ENCODE measurements around the gene ARPC5L. TPM values are rescaled to one million over a fixed set of nuclear protein-coding genes. Genes with fewer than 3 reads are reported as not detected.
A peak's percentile ranks its signal among the peaks of the same experiment; 100 is the strongest.

Gene ARPC5L
- total and polyA plus RNA-seq, 9 of the 15 experiments (the other 6 are each of a cell fraction or from before 2014, with no cell fraction given) = 25.4 to 113 (median 63.8) TPM

GRCh38 chr9:124899845-124900244, 37.9 kb downstream of the ARPC5L start (continued):
- TF ChIP-seq PKNOX1 (IDR thresholded peaks at IDR 0.05) (peak; percentile 16; the same call in 1 of the 2 replicates), ZNF354B (CRISPR knock-in tag; IDR thresholded peaks at IDR 0.05) (no peak), ZC3H4 (CRISPR knock-in tag; IDR thresholded peaks at IDR 0.05; ENCODE audit: borderline replicate concordance) (no peak), HOXB6 (CRISPR knock-in tag; IDR thresholded peaks at IDR 0.05; ENCODE audit: borderline replicate concordance) (no peak), CEBPG (CRISPR knock-in tag; IDR thresholded peaks at IDR 0.05) (no peak), CEBPG (tag; conservative IDR thresholded peaks at IDR 0.05 in 1 of 2, IDR thresholded peaks at IDR 0.05 in 1 of 2) (no peak), ATF7 (IDR thresholded peaks at IDR 0.05) (peak; percentile 44; the same call in 1 of the 2 replicates), TSC22D4 (tag; IDR thresholded peaks at IDR 0.05) (no peak), ZNF165 (CRISPR knock-in tag; IDR thresholded peaks at IDR 0.05; ENCODE audit: borderline replicate concordance) (no peak), BHLHE40 (IDR thresholded peaks at IDR 0.05; ENCODE audit: low read length) (peak; percentile 96), DMBX1 (CRISPR knock-in tag; IDR thresholded peaks at IDR 0.05; ENCODE audit: borderline replicate concordance) (peak; percentile 57; the same call in 1 of the 2 replicates), RHOXF2B (CRISPR knock-in tag; conservative IDR thresholded peaks at IDR 0.05) (no peak), ZKSCAN1 (IDR thresholded peaks at IDR 0.05; ENCODE audit: low read depth, low read length) (no peak), E2F3 (CRISPR knock-in tag; IDR thresholded peaks at IDR 0.05) (no peak), MEIS2 (IDR thresholded peaks at IDR 0.05; ENCODE audit: partially characterized antibody) (peak; percentile 86), MNT (conservative IDR thresholded peaks at IDR 0.05) (peak; percentile 80 to 91), HIVEP1 (CRISPR knock-in tag; IDR thresholded peaks at IDR 0.05) (no peak), TEAD4 (IDR thresholded peaks at IDR 0.05; ENCODE audit: low read length) (peak; percentile 16; the same call in 1 of the 2 replicates), TEAD4 (CRISPR knock-in tag; IDR thresholded peaks at IDR 0.05; ENCODE audit: borderline replicate concordance) (no peak), ZNF668 (CRISPR knock-in tag; IDR thresholded peaks at IDR 0.05) (no peak), ZNF263 (CRISPR knock-in tag; IDR thresholded peaks at IDR 0.05; ENCODE audit: borderline replicate concordance) (peak; percentile 38; the same call in 1 of the 2 replicates), CTCF (IDR thresholded peaks at IDR 0.05 in 2 of 3, conservative IDR thresholded peaks at IDR 0.05 in 1 of 3; ENCODE audit: insufficient read depth in 2 of 3, low read depth in 1 of 3, low read length in 3 of 3) (no peak), ZNF511 (CRISPR knock-in tag; IDR thresholded peaks at IDR 0.05) (0 out of 2 replicates have a peak, but pooled peaks have one; percentile 47), MAX (CRISPR knock-in tag; IDR thresholded peaks at IDR 0.05) (peak; percentile 83), ATF1 (CRISPR knock-in tag; IDR thresholded peaks at IDR 0.05) (no peak), ATF1 (tag; IDR thresholded peaks at IDR 0.05) (peak; percentile 39)
